OCI-LY3 (cell line): Measurements from ENCODE around the gene GRID2.

Experiments
- H2AFZ ChIP-seq: fragments of 200-600, 300-600 bp; shearing (Covaris generic); 2 replicates; pipeline ENCODE4 v1.6.0; 2014; ENCODE audit warnings: antibody characterized with exemption, low read depth, low read length
- H3K27ac ChIP-seq: fragments of 200-600, 300-600 bp; sonication (generic); 2 replicates; pipeline ENCODE4 v1.5.1; 2014; ENCODE audit warnings: mild to moderate bottlenecking, low read length, moderate library complexity, mixed read lengths
- H3K27me3 ChIP-seq: fragments of 200-600, 300-600 bp; sonication (generic); 2 replicates; pipeline ENCODE4 v1.6.1; 2014; ENCODE audit warnings: low read depth, low read length, mixed read lengths
- H3K36me3 ChIP-seq: fragments of 200-600, 300-600 bp; sonication (generic); replicated peaks from 2 replicates; pipeline ENCODE3; 2014; ENCODE audit warnings: low read depth, low read length, mixed read lengths
- H3K4me1 ChIP-seq: fragments of 300-600, 200-600 bp; sonication (generic); 2 replicates; pipeline ENCODE4 v1.6.1; 2014; ENCODE audit warnings: low read length, mixed read lengths
- H3K4me2 ChIP-seq: fragments of 200-600, 300-600 bp; sonication (generic); 2 replicates; pipeline ENCODE4 v1.6.1; 2014; ENCODE audit warnings: low read length, mixed read lengths
- H3K4me3 ChIP-seq: fragments of 300-600, 200-600 bp; sonication (generic); 2 replicates; pipeline ENCODE4 v1.5.1; 2014; ENCODE audit warnings: antibody characterized with exemption, mild to moderate bottlenecking, low read length, moderate library complexity
- H3K79me2 ChIP-seq: fragments of 300-600, 200-600 bp; shearing (Covaris generic); 2 replicates; pipeline ENCODE4 v1.6.1; 2014; ENCODE audit warnings: mild to moderate bottlenecking, low read length, mixed read lengths
- H3K9ac ChIP-seq: fragments of 300-600, 200-600 bp; shearing (Covaris generic); 2 replicates; pipeline ENCODE4 v1.6.0; 2014; ENCODE audit warnings: mild to moderate bottlenecking, low read length, moderate library complexity
- H3K9me3 ChIP-seq: fragments of 200-600, 300-600 bp; shearing (Covaris generic); 2 replicates; pipeline ENCODE4 v1.6.1; 2014; ENCODE audit warnings: low read length, mixed read lengths; ENCODE audit not compliant: insufficient read depth
- H4K20me1 ChIP-seq: fragments of 200-600, 300-600 bp; sonication (generic); 2 replicates; pipeline ENCODE4 v1.6.1; 2016; ENCODE audit warnings: low read length, mixed read lengths; ENCODE audit not compliant: insufficient read depth
- CTCF ChIP-seq: fragments of 200-600, 300-600 bp; sonication (generic); IDR thresholded peaks from 2 replicates; pipeline ENCODE4 v1.5.1; 2014; ENCODE audit warnings: antibody characterized with exemption, low read length, low read depth
- EZH2phosphoT487 ChIP-seq: fragments of 200-600 bp; shearing (Covaris generic); IDR thresholded peaks from 2 replicates; pipeline ENCODE4 v1.6.1; 2018; ENCODE audit warnings: antibody characterized with exemption, mixed run types, low read depth

Gene GRID2

GRCh38 chr4:92299152-92299551 lies 4.6 kb upstream of the GRID2 start:
- no peaks in the 10 kb centered on the region for H3K36me3 ChIP-seq
- no peak overlapping the region for H3K9ac ChIP-seq
- no peak overlapping the region for H3K4me3 ChIP-seq
- H3K4me1 ChIP-seq: no peaks in the 10 kb centered on the region
- no peaks in the 10 kb centered on the region for H4K20me1 ChIP-seq
- H3K27ac ChIP-seq: no peak overlapping the region
- H3K79me2 ChIP-seq: no peaks in the 10 kb centered on the region
- H3K9me3 ChIP-seq: no peaks in the 10 kb centered on the region
- H3K4me2 ChIP-seq: no peak overlapping the region
- H3K27me3 ChIP-seq: no peaks in the 10 kb centered on the region
- TF ChIP-seq EZH2phosphoT487 (no peak), CTCF (peak; percentile 59)
- H2AFZ ChIP-seq: no peak overlapping the region

GRCh38 chr4:92304121-92304520 lies 355 bp downstream of the GRID2 start:
- Histone ChIP-seq H3K36me3 (no peaks in the 10 kb centered on the region), H3K4me3 (no peak overlapping the region), H4K20me1 (no peaks in the 10 kb centered on the region), H2AFZ (no peak overlapping the region), H3K79me2 (no peaks in the 10 kb centered on the region), H3K9ac (no peak overlapping the region), H3K9me3 (no peaks in the 10 kb centered on the region), H3K4me1 (no peaks in the 10 kb centered on the region), H3K4me2 (no peak overlapping the region), H3K27ac (no peak overlapping the region), H3K27me3 (no peaks in the 10 kb centered on the region)
- TF ChIP-seq CTCF (no peak), EZH2phosphoT487 (no peak)

- H3K36me3 ChIP-seq: no peaks in the 10 kb centered on the region
- H3K27ac ChIP-seq: no peak overlapping the region
- no peak for TF ChIP-seq CTCF
- no peak for TF ChIP-seq EZH2phosphoT487
- H3K9me3 ChIP-seq: no peaks in the 10 kb centered on the region
- no peak overlapping the region for H3K9ac ChIP-seq
- H3K79me2 ChIP-seq: no peaks in the 10 kb centered on the region
- H2AFZ ChIP-seq: no peak overlapping the region
- H4K20me1 ChIP-seq: no peaks in the 10 kb centered on the region
- H3K4me1 ChIP-seq: no peaks in the 10 kb centered on the region
- H3K4me2 ChIP-seq: no peak overlapping the region
- H3K4me3 ChIP-seq: no peak overlapping the region
- H3K27me3 ChIP-seq: no peaks in the 10 kb centered on the region
Observed at GRCh38 chr4:92304606-92305005, 840 bp downstream of the GRID2 start.

- H3K4me1 ChIP-seq: no peaks in the 10 kb centered on the region
- no peaks in the 10 kb centered on the region for H4K20me1 ChIP-seq
- TF ChIP-seq CTCF (no peak), EZH2phosphoT487 (no peak)
- no peaks in the 10 kb centered on the region for H3K79me2 ChIP-seq
- no peak overlapping the region for H3K27ac ChIP-seq
- H3K9ac ChIP-seq: no peak overlapping the region
- H2AFZ ChIP-seq: no peak overlapping the region
- H3K36me3 ChIP-seq: no peaks in the 10 kb centered on the region
- no peak overlapping the region for H3K4me2 ChIP-seq
- H3K27me3 ChIP-seq: no peaks in the 10 kb centered on the region
- H3K9me3 ChIP-seq: no peaks in the 10 kb centered on the region
- no peak overlapping the region for H3K4me3 ChIP-seq
Observed at GRCh38 chr4:92305148-92305877, 1.5 kb downstream of the GRID2 start.
